Fibroblast of skin of scalp (primary cell): ENCODE measurements around the gene C11orf52.

Experiments
- DNase-seq: peaks from one replicate; pipeline ENCODE4 v3.0.0-alpha.2; 2013

Gene C11orf52

GRCh38 chr11:111976119-111976766 is 57.5 kb downstream of the C11orf52 start:
- DNase-seq: no peak
